DND-41 (cell line): ENCODE data around the gene TRPC4.

ENCODE experiments used
- ATAC-seq: fragments of 200-7000 bp; cut with Tn5 transposase; 3 replicates; pipeline ENCODE4 v1.9.1; 2021; ENCODE audit warnings: low read depth; ENCODE audit not compliant: insufficient read depth
- DNase-seq: peaks from one replicate; pipeline ENCODE4 v3.0.0-alpha.2; 2020
- H2AFZ ChIP-seq: 2 replicates; pipeline ENCODE4 v1.6.0; 2012; ENCODE audit warnings: low read depth, low read length
- H3K27ac ChIP-seq: 2 replicates; pipeline ENCODE4 v1.5.1; 2012; ENCODE audit warnings: low read length, inconsistent platforms
- H3K27me3 ChIP-seq: fragments of 200-600 bp; sonication (generic); 2 replicates; pipeline ENCODE4 v1.6.0; 2012; ENCODE audit warnings: low read length, mild to moderate bottlenecking, inconsistent platforms; ENCODE audit not compliant: insufficient read depth, poor library complexity
- H3K36me3 ChIP-seq: 2 replicates; pipeline ENCODE4 v1.5.1; 2012; ENCODE audit warnings: low read length, inconsistent platforms; ENCODE audit not compliant: insufficient read depth
- H3K4me1 ChIP-seq: 2 replicates; pipeline ENCODE4 v1.5.1; 2012; ENCODE audit warnings: mild to moderate bottlenecking, low read length; ENCODE audit not compliant: insufficient read depth
- H3K4me2 ChIP-seq: 2 replicates; pipeline ENCODE4 v1.6.0; 2012; ENCODE audit warnings: mild to moderate bottlenecking, moderate library complexity, low read length, inconsistent platforms; ENCODE audit not compliant: insufficient read depth
- H3K4me3 ChIP-seq, 2 experiments: fragments of 200-600 bp in 1 of 2; shearing (Covaris generic) in 1 of 2; 2 replicates each; pipeline ENCODE4 v1.5.1; 2012 to 2016; ENCODE audit warnings: inconsistent platforms in 2 of 2, low read length in 2 of 2, mild to moderate bottlenecking in 2 of 2, low read depth in 1 of 2, moderate library complexity in 1 of 2
- H3K79me2 ChIP-seq: 2 replicates; pipeline ENCODE4 v1.6.0; 2012; ENCODE audit warnings: low read length, inconsistent platforms; ENCODE audit not compliant: insufficient read depth
- H3K9ac ChIP-seq: 2 replicates; pipeline ENCODE4 v1.6.0; 2012; ENCODE audit warnings: low read depth, mild to moderate bottlenecking, inconsistent platforms, low read length, moderate library complexity
- H3K9me3 ChIP-seq: 2 replicates; pipeline ENCODE4 v1.5.1; 2012; ENCODE audit warnings: low read length, moderate library complexity, mild to moderate bottlenecking, inconsistent platforms; ENCODE audit not compliant: insufficient read depth, severe bottlenecking
- H4K20me1 ChIP-seq: 2 replicates; pipeline ENCODE4 v1.6.0; 2012; ENCODE audit warnings: low read length; ENCODE audit not compliant: insufficient read depth
- EZH2 ChIP-seq: IDR thresholded peaks from 3 replicates; pipeline ENCODE4 v1.6.1; 2012; ENCODE audit warnings: borderline replicate concordance, low read depth, mild to moderate bottlenecking, moderate library complexity, low read length, inconsistent platforms; ENCODE audit not compliant: severe bottlenecking
- TF ChIP-seq, protein P1 (sequence below): IDR thresholded peaks from 2 replicates; pipeline ENCODE4 v1.5.1; 2012; ENCODE audit warnings: borderline replicate concordance, low read length, moderate library complexity, mild to moderate bottlenecking; ENCODE audit not compliant: poor library complexity, severe bottlenecking; ENCODE audit errors: extremely low read depth

The TRPC4 gene

GRCh38 chr13:37833411-37833810 is 36.2 kb downstream of the TRPC4 start:
- TF ChIP-seq, protein P1, sequence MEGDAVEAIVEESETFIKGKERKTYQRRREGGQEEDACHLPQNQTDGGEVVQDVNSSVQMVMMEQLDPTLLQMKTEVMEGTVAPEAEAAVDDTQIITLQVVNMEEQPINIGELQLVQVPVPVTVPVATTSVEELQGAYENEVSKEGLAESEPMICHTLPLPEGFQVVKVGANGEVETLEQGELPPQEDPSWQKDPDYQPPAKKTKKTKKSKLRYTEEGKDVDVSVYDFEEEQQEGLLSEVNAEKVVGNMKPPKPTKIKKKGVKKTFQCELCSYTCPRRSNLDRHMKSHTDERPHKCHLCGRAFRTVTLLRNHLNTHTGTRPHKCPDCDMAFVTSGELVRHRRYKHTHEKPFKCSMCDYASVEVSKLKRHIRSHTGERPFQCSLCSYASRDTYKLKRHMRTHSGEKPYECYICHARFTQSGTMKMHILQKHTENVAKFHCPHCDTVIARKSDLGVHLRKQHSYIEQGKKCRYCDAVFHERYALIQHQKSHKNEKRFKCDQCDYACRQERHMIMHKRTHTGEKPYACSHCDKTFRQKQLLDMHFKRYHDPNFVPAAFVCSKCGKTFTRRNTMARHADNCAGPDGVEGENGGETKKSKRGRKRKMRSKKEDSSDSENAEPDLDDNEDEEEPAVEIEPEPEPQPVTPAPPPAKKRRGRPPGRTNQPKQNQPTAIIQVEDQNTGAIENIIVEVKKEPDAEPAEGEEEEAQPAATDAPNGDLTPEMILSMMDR, result no peak
- TF ChIP-seq EZH2, result no peak
- Histone ChIP-seq H2AFZ (no peak overlapping the region; the same call in 1 of the 2 replicates), H3K4me2 (no peak overlapping the region)

DNA sequence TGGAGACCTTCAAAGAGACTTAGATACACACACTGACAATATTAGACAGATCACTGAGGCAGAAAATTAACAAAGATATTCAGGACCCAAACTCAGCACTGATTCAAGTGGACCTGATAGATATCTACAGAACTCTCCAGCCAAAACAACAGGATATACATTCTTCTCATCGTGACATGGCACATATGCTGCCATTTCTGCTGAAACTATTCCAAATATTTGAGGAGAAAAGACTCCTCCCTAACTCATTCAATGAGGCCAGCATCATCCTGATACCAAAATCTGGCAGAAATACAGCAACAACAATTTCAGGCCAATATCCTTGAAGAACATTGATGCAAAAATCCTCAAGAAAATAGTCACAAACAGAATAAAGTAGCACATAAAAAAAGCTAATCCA is 53.3 kb downstream of the TRPC4 start:
- Histone ChIP-seq H4K20me1 (no peaks in the 10 kb centered on the region), H3K79me2 (no peaks in the 10 kb centered on the region), H2AFZ (no peak overlapping the region), H3K9me3 (no peaks in the 10 kb centered on the region), H3K36me3 (no peaks in the 10 kb centered on the region), H3K27ac (no peak overlapping the region), H3K9ac (no peak overlapping the region), H3K4me3 (no peak overlapping the region), H3K27me3 (no peaks in the 10 kb centered on the region), H3K4me1 (no peaks in the 10 kb centered on the region), H3K4me2 (no peak overlapping the region)
- DNase-seq, result no peak
- no peak for ATAC-seq
- TF ChIP-seq, protein P1, result no peak
- no peak for TF ChIP-seq EZH2

More at GRCh38 chr13:37833411-37833810, 36.2 kb downstream of the TRPC4 start:
- H3K9ac ChIP-seq, result no peak overlapping the region
- no peaks in the 10 kb centered on the region for H3K4me1 ChIP-seq
- no peaks in the 10 kb centered on the region for H3K9me3 ChIP-seq
- no peak overlapping the region for H3K27ac ChIP-seq
- H3K36me3 ChIP-seq, result no peaks in the 10 kb centered on the region
- DNase-seq (no peak), ATAC-seq (no peak)
- H3K27me3 ChIP-seq, result no peaks in the 10 kb centered on the region
- no peak overlapping the region for H3K4me3 ChIP-seq
- H4K20me1 ChIP-seq, result no peaks in the 10 kb centered on the region
- no peaks in the 10 kb centered on the region for H3K79me2 ChIP-seq

DNA sequence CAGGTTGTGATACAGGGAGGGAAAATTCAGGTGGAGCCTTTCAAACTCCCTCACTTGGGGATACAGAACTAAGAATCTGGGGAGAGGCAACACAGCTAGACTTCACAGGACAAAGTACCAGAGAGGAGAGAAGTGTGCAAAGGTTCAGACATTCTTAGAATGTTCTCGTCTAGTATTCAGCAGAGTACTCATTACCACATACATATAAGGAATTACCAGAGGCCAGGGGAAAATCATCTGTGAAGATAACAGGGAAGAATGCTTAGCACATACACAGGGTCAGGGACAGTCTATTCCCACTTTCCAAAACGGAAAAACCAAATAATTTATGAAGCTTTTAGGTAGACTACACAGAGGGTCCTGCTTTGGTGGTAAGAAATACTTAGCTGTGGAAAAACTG is 58.1 kb downstream of the TRPC4 start:
- Histone ChIP-seq H3K4me3 (no peak overlapping the region), H3K9ac (no peak overlapping the region), H3K27me3 (no peaks in the 10 kb centered on the region), H3K36me3 (no peaks in the 10 kb centered on the region), H2AFZ (no peak overlapping the region), H4K20me1 (no peaks in the 10 kb centered on the region), H3K4me2 (no peak overlapping the region), H3K27ac (no peak overlapping the region), H3K9me3 (no peaks in the 10 kb centered on the region), H3K4me1 (no peaks in the 10 kb centered on the region), H3K79me2 (no peaks in the 10 kb centered on the region)
- ATAC-seq (no peak), DNase-seq (no peak)
- TF ChIP-seq, protein P1, result no peak
- no peak for TF ChIP-seq EZH2

DNA sequence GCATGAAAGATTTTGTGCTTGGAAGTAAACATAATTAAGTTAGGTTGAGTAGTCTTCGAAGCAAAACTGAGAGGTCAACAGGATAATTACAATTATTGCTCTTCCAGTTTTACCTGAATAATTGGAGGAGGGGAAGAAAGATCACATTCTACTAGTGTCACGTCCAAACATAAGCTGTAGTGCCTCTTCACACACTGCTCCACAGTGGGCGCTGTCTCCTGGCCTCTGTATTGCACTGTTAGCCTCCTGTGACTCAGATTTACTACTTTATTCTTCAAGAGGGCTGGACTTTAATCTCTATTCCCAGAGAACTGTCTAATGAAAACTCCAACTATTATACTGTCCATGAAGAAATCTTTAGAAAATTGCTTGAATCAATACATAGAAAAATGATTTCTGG is 62.9 kb downstream of the TRPC4 start:
- Histone ChIP-seq H3K27ac (no peak overlapping the region), H3K79me2 (no peaks in the 10 kb centered on the region), H3K9ac (no peak overlapping the region), H3K27me3 (no peaks in the 10 kb centered on the region), H2AFZ (no peak overlapping the region), H4K20me1 (no peaks in the 10 kb centered on the region), H3K4me3 (no peak overlapping the region), H3K4me1 (no peaks in the 10 kb centered on the region), H3K9me3 (no peaks in the 10 kb centered on the region), H3K36me3 (no peaks in the 10 kb centered on the region), H3K4me2 (no peak overlapping the region)
- ATAC-seq (no peak), DNase-seq (no peak)
- TF ChIP-seq, protein P1, result no peak
- TF ChIP-seq EZH2, result no peak
